NCI-H2227 treated with DMSO at 0.1 percent for 48 hours (cell line): ENCODE measurements around the gene SULT1A2.
A peak's percentile ranks its signal among the peaks of the same experiment; 100 is the strongest.
"Not testable (repeated sequence)": the region's sequence is repeated elsewhere in the genome, so short reads cannot be mapped to it uniquely, and the experiment has no call there.

ENCODE experiments used
- DNase-seq: peaks from one replicate; lab custom pipeline; 2025; lab: John Stamatoyannopoulos, UW

SULT1A2 gene

DNA sequence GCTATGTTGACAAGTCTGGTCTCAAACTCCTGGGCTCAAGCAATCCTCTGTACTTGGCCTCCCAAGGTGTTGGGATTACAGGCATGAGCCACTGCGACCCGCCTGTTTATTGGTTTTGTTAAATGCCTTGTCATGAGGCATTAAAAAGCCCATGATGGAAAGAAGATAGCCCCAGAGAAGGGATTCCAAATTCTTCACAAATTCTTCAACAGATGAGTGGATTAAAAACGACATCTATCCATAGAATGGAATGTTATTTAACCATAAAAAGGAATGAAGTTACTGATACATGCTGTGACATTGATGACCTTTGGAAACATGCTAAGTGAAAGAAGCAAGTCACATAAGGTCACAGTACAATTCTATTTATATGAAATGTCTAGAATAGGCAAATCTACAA, 38.4 kb downstream of the SULT1A2 start:
- DNase-seq: no peak

DNA sequence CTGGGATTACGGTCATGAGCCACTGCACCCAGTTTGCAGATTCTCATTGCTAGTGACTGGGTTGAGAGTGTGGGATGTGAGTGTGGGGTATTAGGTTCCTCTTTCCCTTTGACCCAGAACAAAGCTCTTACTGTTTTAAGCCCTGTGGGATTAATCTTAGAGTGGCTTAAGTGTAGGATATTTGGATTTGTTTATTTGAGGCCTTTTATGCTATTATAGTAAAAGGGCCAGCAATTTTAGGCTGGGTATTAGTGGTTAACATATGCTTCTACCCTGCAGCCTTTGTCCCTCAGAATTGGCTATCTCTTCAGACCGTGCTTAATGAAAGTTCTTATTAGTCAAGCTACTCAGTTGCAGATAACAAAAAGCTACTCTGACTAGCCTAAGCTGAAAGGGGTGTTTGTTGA, 39.9 kb downstream of the SULT1A2 start:
- DNase-seq: no peak

DNA sequence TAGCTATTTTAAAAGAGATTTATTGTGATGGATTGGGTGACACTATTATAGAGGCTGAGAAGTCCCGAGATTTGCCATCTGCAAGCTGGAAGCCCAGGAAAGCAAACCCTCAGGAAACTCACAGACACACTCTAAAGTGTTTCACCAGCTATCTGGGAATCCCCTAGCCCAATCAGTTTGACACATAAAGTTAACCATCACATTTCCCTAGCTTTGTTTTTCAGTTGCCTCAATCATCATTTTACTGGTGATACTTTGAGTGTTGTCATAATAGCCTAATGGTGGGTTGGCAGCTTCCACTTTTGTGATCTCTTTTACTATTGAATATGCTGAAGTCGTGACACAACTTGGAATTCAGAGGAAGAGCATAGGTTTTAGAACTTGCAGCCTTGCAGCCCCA, 41.3 kb downstream of the SULT1A2 start:
- no peak for DNase-seq

DNA sequence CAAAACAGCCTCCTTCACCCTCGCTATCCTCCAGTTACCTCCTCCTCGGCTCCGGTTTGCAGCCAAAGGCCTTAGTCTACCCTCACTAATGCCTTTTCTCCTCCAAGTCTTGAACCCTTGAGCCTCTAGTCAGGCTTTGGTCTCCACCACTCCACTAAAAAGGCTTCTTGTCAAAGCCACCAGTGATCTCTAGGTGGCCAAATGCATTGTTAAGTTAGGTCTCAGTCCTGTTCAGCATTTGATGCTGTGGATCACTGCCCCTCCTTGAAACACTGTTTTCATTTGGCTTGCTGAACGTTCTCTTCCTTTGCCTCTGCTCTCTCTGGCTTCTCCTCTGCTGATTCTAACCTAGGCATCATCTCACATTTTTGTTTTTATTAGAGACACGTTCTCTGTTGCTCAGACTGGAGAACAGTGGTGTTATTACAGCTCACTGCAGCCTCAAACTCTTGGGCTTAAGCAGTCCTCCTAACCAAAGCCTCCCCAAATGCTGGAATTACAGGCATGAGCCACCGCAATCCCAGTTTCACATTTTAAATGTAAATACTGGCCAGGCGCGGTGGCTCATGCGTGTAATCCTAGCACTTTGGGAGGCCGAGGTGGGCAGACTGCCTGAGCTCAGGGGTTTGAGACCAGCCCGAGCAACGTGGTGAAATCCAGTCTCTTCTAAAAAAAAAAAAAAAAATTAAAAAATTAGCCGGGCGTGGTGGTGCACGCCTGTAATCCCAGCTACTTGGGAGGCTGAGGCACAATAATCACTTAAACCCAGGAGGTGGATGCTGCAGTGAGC, 42.0 kb downstream of the SULT1A2 start:
- no peak for DNase-seq

DNA sequence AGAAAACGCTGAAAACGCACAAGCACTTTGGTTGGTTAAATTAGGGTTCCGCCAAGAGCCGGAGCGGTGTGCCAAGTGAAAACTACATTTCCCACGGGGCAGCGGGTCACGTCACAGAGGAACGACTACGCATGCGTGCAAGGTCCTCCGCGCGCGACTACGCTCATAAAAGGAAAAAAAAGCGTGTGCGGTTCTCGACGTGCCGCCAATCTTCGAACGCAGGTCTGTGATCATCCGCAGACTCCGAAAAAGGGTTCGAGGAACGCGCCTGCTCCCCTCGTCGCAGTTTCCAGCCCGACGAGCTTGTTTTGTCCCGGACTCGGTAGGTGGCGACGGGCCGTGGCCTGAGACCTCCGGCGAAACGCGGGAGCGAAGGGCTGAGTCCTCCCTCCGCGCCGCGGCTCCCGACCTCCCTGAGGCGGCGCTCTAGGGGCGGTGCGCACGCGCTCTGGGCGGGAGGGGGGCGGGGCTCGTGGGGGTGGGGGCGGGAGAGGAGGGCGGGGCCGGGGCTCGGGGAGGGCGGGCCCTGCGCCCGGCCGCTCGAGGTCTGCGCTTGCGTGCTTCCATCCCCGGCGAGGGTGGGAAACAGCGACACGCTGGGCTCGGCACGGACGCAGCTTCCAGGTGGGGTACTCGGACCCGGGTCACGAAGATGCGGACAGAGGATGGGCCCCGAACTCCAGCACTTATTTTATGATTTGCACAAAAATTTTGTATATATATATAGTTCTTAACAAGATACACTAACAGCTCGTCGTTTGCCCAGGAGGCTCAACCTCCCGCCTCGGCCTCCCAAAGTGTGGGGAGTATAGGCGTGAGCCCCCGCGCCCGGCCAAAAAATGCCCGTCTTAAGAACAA, 42.8 kb downstream of the SULT1A2 start, which contains the start of gene SGF29:
Gene SGF29 (plus strand): TSS at position 145 of the 858 bp plus-strand sequence. CDS start 27,150 bp downstream, outside the sequence.
- DNase-seq: peak; percentile 96

DNA sequence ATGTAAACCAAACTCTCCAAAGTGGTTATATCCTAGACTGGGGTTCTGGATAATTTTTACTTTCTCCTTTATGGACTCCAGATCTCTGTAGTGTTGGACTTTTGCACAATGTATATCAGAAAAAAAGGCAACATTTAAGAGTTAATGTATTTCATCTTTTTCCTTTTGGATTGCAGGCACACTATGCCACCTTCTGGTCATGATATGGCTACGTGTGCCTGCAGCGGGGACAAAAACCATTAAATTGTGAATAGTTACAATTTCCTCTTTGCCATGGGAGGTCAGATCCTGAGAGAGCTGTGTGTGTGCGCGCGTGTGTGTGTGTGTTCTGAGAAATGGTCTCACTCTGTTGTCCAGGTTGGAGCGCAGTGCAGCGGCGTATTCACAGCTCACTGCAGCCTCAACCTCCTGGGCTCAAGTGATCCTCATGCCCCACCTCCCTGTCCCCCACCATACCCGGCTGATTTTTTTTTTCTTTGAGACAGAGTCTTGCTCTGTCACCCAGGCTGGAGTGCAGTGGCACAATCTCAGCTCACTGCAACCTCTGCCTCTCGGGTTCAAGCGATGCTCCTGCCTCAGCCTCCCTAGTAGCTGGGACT, 47.5 kb downstream of the SULT1A2 start:
- no peak for DNase-seq

DNA sequence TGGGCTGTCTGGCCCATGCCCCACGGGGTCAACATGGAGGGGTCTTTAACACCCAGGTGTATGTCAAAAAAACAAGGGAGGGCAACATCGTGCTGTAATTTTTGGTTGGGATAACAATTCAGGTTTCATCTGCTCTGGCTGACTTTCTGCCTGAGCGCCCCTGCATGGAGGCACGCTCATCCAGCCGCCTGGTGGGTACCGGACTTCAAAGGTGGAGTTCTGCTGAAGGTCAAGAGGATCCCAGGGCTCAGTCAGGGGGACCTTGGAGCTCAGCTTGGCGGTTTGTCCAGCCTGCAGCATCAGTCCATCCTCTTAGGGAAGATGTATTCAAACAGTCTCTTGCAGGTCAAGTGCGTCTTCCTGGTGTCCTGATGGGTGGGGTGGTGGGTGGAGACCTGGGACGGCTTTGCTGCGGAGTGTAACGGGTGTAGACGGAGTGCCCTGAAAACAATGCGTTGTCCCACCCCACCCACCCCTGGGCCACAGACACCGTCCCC, 48.5 kb downstream of the SULT1A2 start:
- no peak for DNase-seq

DNA sequence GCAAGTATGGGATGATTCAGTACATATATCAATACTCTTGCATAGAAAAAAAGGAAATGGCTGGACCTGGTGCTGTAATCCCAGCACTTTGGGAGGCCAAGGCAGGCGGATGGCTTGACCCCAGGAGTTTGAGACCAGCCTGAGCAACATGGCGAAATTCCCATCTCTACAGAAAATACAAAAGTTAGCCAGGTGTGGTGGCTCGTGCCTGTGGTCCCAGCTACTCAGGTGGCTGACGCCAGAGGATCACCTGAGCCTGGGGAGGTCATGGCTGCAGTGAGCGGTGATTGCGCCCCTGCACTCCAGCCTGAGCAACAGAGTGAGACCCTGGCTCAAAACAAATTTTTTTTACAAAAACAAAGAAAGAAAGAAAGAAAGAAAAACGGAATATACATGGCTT, 50.2 kb downstream of the SULT1A2 start:
- DNase-seq: no peak

DNA sequence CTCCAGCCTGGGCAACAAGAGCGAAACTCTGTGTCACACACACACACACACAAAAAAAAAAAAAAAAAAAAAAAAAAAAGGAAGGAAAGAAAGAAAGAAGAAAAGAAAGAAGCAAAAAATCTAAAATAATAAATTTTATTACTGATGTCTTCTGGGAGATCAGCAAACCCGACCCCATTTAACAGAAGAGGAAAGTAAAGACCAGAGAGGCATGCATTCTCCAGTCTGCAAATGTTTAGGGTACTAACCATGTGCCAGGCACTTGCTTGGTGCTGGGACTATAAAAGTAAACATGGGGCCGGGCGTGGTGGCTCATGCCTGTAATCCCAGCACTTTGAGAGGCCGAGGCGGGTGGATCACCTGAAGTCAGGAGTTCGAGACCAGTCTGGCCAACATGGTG, 50.9 kb downstream of the SULT1A2 start:
- not testable (repeated sequence) for DNase-seq

DNA sequence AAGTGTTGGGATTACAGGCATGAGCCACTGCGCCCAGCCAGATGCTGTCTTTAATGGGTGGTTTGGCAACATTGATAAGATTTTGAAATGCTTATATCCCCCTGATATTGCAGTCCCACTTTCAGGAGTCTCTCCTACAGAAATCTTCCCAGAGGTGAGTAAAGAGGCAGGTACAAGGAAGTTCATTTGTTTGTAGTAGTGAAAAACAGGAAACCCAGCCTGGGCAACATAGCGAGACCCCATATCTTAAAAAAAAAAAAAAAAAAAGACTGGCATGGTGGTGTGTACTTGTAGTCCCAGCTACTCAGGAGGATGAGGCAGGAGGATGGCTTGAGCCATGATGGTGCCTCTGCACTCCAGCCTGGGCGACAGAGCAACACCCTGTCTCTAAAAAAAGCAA, 51.9 kb downstream of the SULT1A2 start:
- no peak for DNase-seq

DNA sequence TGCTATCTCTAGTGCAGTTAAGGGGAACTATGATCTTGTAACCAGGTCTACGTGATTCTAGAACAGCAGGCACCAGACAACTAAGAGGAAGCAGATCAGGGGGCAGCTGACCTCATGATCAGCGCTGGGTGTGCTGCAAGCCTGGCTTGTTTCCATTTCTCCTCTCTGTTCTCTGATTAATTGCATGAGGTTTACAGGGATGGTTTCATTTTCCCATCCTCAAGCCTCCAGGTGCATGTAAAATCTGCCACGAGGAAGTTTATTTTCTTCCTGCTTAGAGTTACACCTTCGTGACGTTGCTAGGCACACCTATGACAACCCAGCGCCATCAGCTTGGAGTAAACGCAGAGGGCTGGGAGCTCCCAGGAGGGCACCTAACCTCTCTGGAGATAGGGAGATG, 53.8 kb downstream of the SULT1A2 start:
- DNase-seq: no peak

DNA sequence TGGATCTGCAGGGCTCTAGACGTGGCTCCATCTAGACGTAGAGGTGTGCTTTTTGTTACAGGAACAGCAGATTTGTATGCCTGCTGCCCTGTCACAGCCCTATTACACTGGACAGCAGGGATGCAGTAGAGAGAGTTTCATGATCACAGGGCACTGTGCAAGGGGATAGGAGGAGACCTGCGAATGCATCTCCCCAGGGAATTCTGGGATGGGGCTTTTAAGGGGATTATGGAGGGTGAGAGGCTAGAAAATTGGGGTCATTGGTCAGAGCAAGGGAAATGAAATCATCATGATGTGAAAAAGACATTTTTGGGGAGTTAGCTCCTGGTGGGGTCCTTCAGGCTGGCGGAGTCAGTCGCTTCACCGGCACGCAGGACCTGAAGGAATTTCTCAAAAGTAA, 54.2 kb downstream of the SULT1A2 start:
- DNase-seq: no peak
